ELF-1 (cell line): Measurements from ENCODE around the gene SLC16A7.

Source experiments
- DNase-seq: peaks from one replicate; pipeline ENCODE4 v3.0.0-alpha.2; 2016; ENCODE audit warnings: low read depth, low spot score

Gene SLC16A7

GRCh38 chr12:59834659-59835474 lies 239.0 kb downstream of the SLC16A7 start:
- no peak for DNase-seq
